HepG2 (cell line): ENCODE data around the gene WDR93. TPM values are rescaled to one million over a fixed set of nuclear protein-coding genes. Genes with fewer than 3 reads are reported as not detected.

Experiments
- CREB1 ChIP-seq, 2 experiments: fragments of 450-650 bp in 1 of 2; IDR thresholded peaks; 2 replicates each; pipeline ENCODE4 v1.6.1; 2016 to 2017; ENCODE audit warnings: control low read depth in 1 of 2, mild to moderate bottlenecking in 1 of 2, missing compliant biosample characterization in 1 of 2, missing genetic modification characterization in 1 of 2
- ZBTB4 ChIP-seq: sonication (generic); formaldehyde crosslinking; IDR thresholded peaks from 2 replicates; pipeline ENCODE4 v1.4.0; 2020; ENCODE audit warnings: missing genetic modification reagents, mild to moderate bottlenecking, borderline replicate concordance
- ZFP36 ChIP-seq: fragments of 150-350 bp; IDR thresholded peaks from 2 replicates; pipeline ENCODE4 v1.6.1; 2018; ENCODE audit warnings: borderline replicate concordance, low read length, low read depth; ENCODE audit not compliant: partially characterized antibody
- ZNF30 ChIP-seq: sonication (generic); formaldehyde crosslinking; IDR thresholded peaks from 2 replicates; pipeline ENCODE4 v1.5.0; 2020; ENCODE audit warnings: mild to moderate bottlenecking, missing genetic modification reagents
- ZNF619 ChIP-seq: sonication (generic); formaldehyde crosslinking; IDR thresholded peaks from 2 replicates; pipeline ENCODE4 v1.4.0; 2020; ENCODE audit warnings: mild to moderate bottlenecking, missing genetic modification reagents
- ZNF772 ChIP-seq: sonication (generic); formaldehyde crosslinking; IDR thresholded peaks from 2 replicates; pipeline ENCODE4 v1.5.0; 2020; ENCODE audit warnings: mild to moderate bottlenecking, missing genetic modification reagents
- polyA plus RNA-seq, 8 experiments: library from polyadenylated mRNA; depleted of rRNA in 3 of 8; stranded (reverse) in 7 of 8; unstranded in 1 of 8; fragments of >200 nt; fragmentation: Illumina TruSeq in 4 of 8; extraction: Trizol in 4 of 8; gene quantifications; 2 replicates each; pipeline versions ENCODE4 v1.2.1 to v1.2.3, GENCODE V29; 2011 to 2016; ENCODE audit warnings: low read depth in 4 of 8, missing spikeins in 1 of 8, mixed read lengths in 1 of 8; ENCODE audit not compliant: insufficient read depth in 1 of 8
- total RNA-seq, 5 experiments: library from RNA; depleted of rRNA; stranded (reverse); fragments of >200 nt; fragmentation: Illumina TruSeq; extraction: Trizol; gene quantifications; 2 replicates each; pipeline ENCODE4 v1.2.3, GENCODE V29; 2016; ENCODE audit warnings: low read depth in 1 of 5
- TF ChIP-seq, protein P1 (sequence below): sonication (generic); formaldehyde crosslinking; IDR thresholded peaks from 2 replicates; pipeline ENCODE4 v1.5.0; 2020; ENCODE audit warnings: missing genetic modification reagents
- TF ChIP-seq, protein P2 (sequence below): sonication (generic); formaldehyde crosslinking; IDR thresholded peaks from 2 replicates; pipeline ENCODE4 v1.5.0; 2020; ENCODE audit warnings: mild to moderate bottlenecking, missing genetic modification reagents
- TF ChIP-seq, protein P3 (sequence below): sonication (generic); formaldehyde crosslinking; IDR thresholded peaks from 2 replicates; pipeline ENCODE4 v1.5.0; 2020; ENCODE audit warnings: mild to moderate bottlenecking, missing genetic modification reagents, borderline replicate concordance

WDR93 gene
- total and polyA plus RNA-seq, 2 of the 13 experiments (the other 11 are each of a cell fraction or from before 2014, with no cell fraction given): 0.07 TPM; not detected in 1

- TF ChIP-seq, protein P1, sequence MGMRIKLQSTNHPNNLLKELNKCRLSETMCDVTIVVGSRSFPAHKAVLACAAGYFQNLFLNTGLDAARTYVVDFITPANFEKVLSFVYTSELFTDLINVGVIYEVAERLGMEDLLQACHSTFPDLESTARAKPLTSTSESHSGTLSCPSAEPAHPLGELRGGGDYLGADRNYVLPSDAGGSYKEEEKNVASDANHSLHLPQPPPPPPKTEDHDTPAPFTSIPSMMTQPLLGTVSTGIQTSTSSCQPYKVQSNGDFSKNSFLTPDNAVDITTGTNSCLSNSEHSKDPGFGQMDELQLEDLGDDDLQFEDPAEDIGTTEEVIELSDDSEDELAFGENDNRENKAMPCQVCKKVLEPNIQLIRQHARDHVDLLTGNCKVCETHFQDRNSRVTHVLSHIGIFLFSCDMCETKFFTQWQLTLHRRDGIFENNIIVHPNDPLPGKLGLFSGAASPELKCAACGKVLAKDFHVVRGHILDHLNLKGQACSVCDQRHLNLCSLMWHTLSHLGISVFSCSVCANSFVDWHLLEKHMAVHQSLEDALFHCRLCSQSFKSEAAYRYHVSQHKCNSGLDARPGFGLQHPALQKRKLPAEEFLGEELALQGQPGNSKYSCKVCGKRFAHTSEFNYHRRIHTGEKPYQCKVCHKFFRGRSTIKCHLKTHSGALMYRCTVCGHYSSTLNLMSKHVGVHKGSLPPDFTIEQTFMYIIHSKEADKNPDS (CRISPR knock-in tag): peak; percentile 27; the same call in 1 of the 2 replicates
- TF ChIP-seq, protein P2, sequence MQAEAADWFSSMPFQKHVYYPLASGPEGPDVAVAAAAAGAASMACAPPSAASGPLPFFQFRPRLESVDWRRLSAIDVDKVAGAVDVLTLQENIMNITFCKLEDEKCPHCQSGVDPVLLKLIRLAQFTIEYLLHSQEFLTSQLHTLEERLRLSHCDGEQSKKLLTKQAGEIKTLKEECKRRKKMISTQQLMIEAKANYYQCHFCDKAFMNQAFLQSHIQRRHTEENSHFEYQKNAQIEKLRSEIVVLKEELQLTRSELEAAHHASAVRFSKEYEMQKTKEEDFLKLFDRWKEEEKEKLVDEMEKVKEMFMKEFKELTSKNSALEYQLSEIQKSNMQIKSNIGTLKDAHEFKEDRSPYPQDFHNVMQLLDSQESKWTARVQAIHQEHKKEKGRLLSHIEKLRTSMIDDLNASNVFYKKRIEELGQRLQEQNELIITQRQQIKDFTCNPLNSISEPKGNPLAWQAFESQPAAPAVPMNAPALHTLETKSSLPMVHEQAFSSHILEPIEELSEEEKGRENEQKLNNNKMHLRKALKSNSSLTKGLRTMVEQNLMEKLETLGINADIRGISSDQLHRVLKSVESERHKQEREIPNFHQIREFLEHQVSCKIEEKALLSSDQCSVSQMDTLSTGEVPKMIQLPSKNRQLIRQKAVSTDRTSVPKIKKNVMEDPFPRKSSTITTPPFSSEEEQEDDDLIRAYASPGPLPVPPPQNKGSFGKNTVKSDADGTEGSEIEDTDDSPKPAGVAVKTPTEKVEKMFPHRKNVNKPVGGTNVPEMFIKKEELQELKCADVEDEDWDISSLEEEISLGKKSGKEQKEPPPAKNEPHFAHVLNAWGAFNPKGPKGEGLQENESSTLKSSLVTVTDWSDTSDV (CRISPR knock-in tag): 0 out of 2 replicates have a peak, but pooled peaks have one; percentile 24
- TF ChIP-seq ZNF619 (CRISPR knock-in tag): no peak
- no peak for TF ChIP-seq ZNF30 (CRISPR knock-in tag)
- peak; percentile 76; the same call in 1 of the 2 replicates for TF ChIP-seq ZNF772 (CRISPR knock-in tag)
- TF ChIP-seq ZBTB4 (CRISPR knock-in tag): no peak
- TF ChIP-seq CREB1 (IDR thresholded peaks at IDR 0.05): no peak
- TF ChIP-seq CREB1 (CRISPR knock-in tag; IDR thresholded peaks at IDR 0.05): no peak
- no peak for TF ChIP-seq ZFP36
- TF ChIP-seq, protein P3, sequence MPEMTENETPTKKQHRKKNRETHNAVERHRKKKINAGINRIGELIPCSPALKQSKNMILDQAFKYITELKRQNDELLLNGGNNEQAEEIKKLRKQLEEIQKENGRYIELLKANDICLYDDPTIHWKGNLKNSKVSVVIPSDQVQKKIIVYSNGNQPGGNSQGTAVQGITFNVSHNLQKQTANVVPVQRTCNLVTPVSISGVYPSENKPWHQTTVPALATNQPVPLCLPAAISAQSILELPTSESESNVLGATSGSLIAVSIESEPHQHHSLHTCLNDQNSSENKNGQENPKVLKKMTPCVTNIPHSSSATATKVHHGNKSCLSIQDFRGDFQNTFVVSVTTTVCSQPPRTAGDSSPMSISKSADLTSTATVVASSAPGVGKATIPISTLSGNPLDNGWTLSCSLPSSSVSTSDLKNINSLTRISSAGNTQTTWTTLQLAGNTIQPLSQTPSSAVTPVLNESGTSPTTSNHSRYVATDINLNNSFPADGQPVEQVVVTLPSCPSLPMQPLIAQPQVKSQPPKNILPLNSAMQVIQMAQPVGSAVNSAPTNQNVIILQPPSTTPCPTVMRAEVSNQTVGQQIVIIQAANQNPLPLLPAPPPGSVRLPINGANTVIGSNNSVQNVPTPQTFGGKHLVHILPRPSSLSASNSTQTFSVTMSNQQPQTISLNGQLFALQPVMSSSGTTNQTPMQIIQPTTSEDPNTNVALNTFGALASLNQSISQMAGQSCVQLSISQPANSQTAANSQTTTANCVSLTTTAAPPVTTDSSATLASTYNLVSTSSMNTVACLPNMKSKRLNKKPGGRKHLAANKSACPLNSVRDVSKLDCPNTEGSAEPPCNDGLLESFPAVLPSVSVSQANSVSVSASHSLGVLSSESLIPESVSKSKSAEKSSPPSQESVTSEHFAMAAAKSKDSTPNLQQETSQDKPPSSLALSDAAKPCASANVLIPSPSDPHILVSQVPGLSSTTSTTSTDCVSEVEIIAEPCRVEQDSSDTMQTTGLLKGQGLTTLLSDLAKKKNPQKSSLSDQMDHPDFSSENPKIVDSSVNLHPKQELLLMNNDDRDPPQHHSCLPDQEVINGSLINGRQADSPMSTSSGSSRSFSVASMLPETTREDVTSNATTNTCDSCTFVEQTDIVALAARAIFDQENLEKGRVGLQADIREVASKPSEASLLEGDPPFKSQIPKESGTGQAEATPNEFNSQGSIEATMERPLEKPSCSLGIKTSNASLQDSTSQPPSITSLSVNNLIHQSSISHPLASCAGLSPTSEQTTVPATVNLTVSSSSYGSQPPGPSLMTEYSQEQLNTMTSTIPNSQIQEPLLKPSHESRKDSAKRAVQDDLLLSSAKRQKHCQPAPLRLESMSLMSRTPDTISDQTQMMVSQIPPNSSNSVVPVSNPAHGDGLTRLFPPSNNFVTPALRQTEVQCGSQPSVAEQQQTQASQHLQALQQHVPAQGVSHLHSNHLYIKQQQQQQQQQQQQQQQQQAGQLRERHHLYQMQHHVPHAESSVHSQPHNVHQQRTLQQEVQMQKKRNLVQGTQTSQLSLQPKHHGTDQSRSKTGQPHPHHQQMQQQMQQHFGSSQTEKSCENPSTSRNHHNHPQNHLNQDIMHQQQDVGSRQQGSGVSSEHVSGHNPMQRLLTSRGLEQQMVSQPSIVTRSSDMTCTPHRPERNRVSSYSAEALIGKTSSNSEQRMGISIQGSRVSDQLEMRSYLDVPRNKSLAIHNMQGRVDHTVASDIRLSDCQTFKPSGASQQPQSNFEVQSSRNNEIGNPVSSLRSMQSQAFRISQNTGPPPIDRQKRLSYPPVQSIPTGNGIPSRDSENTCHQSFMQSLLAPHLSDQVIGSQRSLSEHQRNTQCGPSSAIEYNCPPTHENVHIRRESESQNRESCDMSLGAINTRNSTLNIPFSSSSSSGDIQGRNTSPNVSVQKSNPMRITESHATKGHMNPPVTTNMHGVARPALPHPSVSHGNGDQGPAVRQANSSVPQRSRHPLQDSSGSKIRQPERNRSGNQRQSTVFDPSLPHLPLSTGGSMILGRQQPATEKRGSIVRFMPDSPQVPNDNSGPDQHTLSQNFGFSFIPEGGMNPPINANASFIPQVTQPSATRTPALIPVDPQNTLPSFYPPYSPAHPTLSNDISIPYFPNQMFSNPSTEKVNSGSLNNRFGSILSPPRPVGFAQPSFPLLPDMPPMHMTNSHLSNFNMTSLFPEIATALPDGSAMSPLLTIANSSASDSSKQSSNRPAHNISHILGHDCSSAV (CRISPR knock-in tag): no peak
Observed at GRCh38 chr15:89776274-89777072, 85.9 kb downstream of the WDR93 start, which contains the start of gene MESP2 (continued).
